Measurements from ENCODE around the gene JADE1. TPM values are rescaled to one million over a fixed set of nuclear protein-coding genes. Genes with fewer than 3 reads are reported as not detected.
A peak's percentile ranks its signal among the peaks of the same experiment; 100 is the strongest.

The JADE1 gene
- total and polyA plus RNA-seq, 2 of the 13 experiments (the other 11 are each of a cell fraction or from before 2014, with no cell fraction given), result 5.4 to 19.3 TPM

DNA sequence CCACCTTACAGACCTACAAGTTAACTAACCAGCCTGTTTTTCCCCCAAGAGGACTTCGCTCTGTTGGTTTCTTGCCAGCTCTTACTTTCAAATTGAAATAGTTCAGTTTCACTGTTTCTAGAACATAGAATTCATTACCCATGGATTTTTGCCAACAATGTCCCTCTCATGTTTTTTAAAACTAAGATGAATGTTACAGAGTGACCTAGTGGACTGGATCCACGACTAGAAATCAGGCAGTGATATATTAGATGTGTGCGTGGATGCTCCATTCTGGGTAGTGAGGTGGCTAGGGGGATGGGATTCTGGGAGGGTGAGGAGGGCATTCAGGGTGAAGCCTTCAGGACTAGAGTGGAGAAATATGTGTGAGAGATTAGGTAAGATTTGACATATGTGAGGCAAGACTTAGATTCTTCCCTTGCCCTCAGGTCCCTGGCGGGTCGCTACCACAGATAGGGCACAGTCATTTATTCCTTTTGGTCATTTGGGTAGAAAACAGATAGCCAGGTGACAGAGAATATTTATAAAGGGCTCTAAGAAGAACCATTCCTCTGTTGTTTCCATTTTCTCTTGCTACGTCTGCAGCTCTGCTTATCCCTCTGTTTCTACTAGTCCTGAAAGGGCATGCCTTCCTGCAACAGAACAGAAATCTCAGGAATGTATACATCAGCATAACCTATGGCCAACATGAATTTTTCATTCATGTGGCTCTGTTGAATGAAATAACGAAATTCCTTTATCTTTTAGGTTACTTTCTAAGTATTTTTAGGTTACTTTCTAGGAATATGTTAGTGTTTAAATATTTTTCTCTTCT lies 15.4 kb upstream of the JADE1 start:
- DNase-seq (ENCODE audit: low spot score) (no peak), FAIRE-seq (no peak), ATAC-seq (peak; percentile 48; the same call in 1 of the 3 replicates)
- Histone ChIP-seq H2AFZ (ENCODE audit: low read length) (no peak overlapping the region), H3K9me3 (ENCODE audit: low read length) (no peaks in the 10 kb centered on the region), H3K27ac (ENCODE audit: extremely low read length, insufficient read depth, low read length) (no peak overlapping the region), H3K4me2 (ENCODE audit: low read depth, low read length) (no peak overlapping the region), H3K4me3 (replicated peaks in 1 of 3; ENCODE audit: insufficient read depth in 1 of 3, low read depth in 2 of 3, low read length in 3 of 3) (no peak overlapping the region), H3K79me2 (ENCODE audit: insufficient read depth, low read length) (no peaks in the 10 kb centered on the region), H3K27me3 (ENCODE audit: control insufficient read depth in 1 of 2, insufficient read depth in 2 of 2, low read length in 2 of 2) (no peaks in the 10 kb centered on the region), H4K20me1 (ENCODE audit: insufficient read depth, low read length) (no peaks in the 10 kb centered on the region), H3K36me3 (replicated peaks in 1 of 2; ENCODE audit: control insufficient read depth in 1 of 2, insufficient read depth in 2 of 2, low read length in 2 of 2) (no peaks in the 10 kb centered on the region), H3K4me1 (ENCODE audit: insufficient read depth, low read length) (peaks cover 6% of the 10 kb centered on the region; the same call in 1 of the 2 replicates), H3K9ac (ENCODE audit: insufficient read depth, low read depth, low read length) (no peak overlapping the region)
- TF ChIP-seq ZNF7 (CRISPR knock-in tag; IDR thresholded peaks at IDR 0.05) (no peak), CEBPB (IDR thresholded peaks at IDR 0.05; ENCODE audit: borderline replicate concordance, low read depth, low read length) (peak; percentile 90), ZNF12 (CRISPR knock-in tag; IDR thresholded peaks at IDR 0.05) (no peak), ZNF543 (CRISPR knock-in tag; IDR thresholded peaks at IDR 0.05) (no peak), ZNF782 (CRISPR knock-in tag; IDR thresholded peaks at IDR 0.05; ENCODE audit: borderline replicate concordance) (no peak), CEBPG (CRISPR knock-in tag; IDR thresholded peaks at IDR 0.05) (peak; percentile 44; the same call in 1 of the 2 replicates), ZNF30 (CRISPR knock-in tag; IDR thresholded peaks at IDR 0.05) (no peak)
- TF ChIP-seq, protein P1, sequence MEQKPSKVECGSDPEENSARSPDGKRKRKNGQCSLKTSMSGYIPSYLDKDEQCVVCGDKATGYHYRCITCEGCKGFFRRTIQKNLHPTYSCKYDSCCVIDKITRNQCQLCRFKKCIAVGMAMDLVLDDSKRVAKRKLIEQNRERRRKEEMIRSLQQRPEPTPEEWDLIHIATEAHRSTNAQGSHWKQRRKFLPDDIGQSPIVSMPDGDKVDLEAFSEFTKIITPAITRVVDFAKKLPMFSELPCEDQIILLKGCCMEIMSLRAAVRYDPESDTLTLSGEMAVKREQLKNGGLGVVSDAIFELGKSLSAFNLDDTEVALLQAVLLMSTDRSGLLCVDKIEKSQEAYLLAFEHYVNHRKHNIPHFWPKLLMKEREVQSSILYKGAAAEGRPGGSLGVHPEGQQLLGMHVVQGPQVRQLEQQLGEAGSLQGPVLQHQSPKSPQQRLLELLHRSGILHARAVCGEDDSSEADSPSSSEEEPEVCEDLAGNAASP (CRISPR knock-in tag; IDR thresholded peaks at IDR 0.05; ENCODE audit: borderline replicate concordance), result peak; percentile 60; the same call in 1 of the 2 replicates
- TF ChIP-seq, protein P2, sequence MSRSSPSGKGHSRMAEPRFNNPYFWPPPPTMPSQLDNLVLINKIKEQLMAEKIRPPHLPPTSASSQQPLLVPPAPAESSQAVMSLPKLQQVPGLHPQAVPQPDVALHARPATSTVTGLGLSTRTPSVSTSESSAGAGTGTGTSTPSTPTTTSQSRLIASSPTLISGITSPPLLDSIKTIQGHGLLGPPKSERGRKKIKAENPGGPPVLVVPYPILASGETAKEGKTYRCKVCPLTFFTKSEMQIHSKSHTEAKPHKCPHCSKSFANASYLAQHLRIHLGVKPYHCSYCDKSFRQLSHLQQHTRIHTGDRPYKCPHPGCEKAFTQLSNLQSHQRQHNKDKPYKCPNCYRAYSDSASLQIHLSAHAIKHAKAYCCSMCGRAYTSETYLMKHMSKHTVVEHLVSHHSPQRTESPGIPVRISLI (CRISPR knock-in tag; IDR thresholded peaks at IDR 0.05; ENCODE audit: borderline replicate concordance), result no peak
- ChIA-PET CTCF (ENCODE audit: low intra/inter-chr PET ratio, low total read pairs) (interaction anchor here (0.6 kb wide), 1 partner anchor 16 kb away, joined by 3 read pairs; the partner anchor contains the start of gene JADE1), POLR2A (no interaction called here)
- intact Hi-C loops (cut with micrococcal nuclease; ENCODE audit: unreplicated experiment) (no loop called here), in situ Hi-C loops (cut with HindIII; ENCODE audit: extremely low pct_ligation_motif_present, low pct_unique_long_range_greater_than_20kb) (no loop called here)
- 4% methylated on average over 7 of the region's 7 CpGs for WGBS (ENCODE audit: low lambda C conversion rate)
- no TSS peak for BruUV-seq (replicated peaks)
